ENCODE measurements around the gene SPATA18.

The SPATA18 gene, protein sequence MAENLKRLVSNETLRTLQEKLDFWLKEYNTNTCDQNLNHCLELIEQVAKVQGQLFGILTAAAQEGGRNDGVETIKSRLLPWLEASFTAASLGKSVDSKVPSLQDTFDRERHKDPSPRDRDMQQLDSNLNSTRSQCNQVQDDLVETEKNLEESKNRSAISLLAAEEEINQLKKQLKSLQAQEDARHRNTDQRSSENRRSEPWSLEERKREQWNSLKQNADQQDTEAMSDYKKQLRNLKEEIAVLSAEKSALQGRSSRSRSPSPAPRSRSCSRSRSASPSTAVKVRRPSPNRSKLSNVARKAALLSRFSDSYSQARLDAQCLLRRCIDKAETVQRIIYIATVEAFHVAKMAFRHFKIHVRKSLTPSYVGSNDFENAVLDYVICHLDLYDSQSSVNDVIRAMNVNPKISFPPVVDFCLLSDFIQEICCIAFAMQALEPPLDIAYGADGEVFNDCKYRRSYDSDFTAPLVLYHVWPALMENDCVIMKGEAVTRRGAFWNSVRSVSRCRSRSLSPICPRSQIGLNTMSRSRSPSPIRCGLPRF

DNA sequence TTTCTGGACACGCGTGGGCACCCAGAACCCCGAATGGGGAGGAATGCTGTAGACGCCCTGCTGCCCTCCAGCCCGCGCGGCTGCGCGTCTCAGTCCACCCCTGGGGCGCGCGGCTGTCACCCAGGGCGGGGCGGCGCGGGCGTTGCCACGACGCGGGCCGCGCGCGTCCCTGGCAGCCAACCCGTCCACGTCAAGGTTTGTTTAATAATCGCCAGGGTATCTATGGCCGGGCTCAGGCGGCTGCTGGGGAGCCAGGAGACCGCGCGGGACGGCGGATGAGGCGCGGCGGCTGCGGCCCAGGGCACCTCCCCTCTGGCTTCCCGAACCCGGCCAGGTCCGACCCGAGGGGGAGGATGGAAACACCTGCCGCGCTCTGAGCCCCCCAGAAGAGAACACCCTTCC lies at the start of gene SPATA18:
Gene SPATA18 (plus strand): TSS at position 92 of the 402 bp plus-strand sequence. CDS start 401 bp downstream, outside the sequence.
- CTCF ChIA-PET: no interaction called here
- peak; percentile 51 for DNase-seq (ENCODE audit: extremely low spot score)
- no peak for TF ChIP-seq BHLHE40 (IDR thresholded peaks at IDR 0.05; ENCODE audit: borderline replicate concordance)
- no peak for TF ChIP-seq LEF1 (IDR thresholded peaks at IDR 0.05; ENCODE audit: borderline replicate concordance)
- TF ChIP-seq L3MBTL2 (conservative IDR thresholded peaks at IDR 0.05): no peak
- no peak for TF ChIP-seq FOXA1 (IDR thresholded peaks at IDR 0.05)
- TF ChIP-seq TARDBP (IDR thresholded peaks at IDR 0.05): no peak
- TF ChIP-seq NFRKB (IDR thresholded peaks at IDR 0.05): no peak
- no peak for TF ChIP-seq ELF4 (IDR thresholded peaks at IDR 0.05)
- no peak for TF ChIP-seq FOXK2 (IDR thresholded peaks at IDR 0.05)
- TF ChIP-seq, protein P1, sequence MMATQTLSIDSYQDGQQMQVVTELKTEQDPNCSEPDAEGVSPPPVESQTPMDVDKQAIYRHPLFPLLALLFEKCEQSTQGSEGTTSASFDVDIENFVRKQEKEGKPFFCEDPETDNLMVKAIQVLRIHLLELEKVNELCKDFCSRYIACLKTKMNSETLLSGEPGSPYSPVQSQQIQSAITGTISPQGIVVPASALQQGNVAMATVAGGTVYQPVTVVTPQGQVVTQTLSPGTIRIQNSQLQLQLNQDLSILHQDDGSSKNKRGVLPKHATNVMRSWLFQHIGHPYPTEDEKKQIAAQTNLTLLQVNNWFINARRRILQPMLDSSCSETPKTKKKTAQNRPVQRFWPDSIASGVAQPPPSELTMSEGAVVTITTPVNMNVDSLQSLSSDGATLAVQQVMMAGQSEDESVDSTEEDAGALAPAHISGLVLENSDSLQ (IDR thresholded peaks at IDR 0.05): no peak
- no peak for TF ChIP-seq ARNT (IDR thresholded peaks at IDR 0.05)
- TF ChIP-seq CTBP1 (IDR thresholded peaks at IDR 0.05; ENCODE audit: borderline replicate concordance): no peak
- no peak for TF ChIP-seq FOXM1 (IDR thresholded peaks at IDR 0.05; ENCODE audit: borderline replicate concordance)
- TF ChIP-seq HDGF (IDR thresholded peaks at IDR 0.05; ENCODE audit: borderline replicate concordance): no peak
- TF ChIP-seq SUZ12 (IDR thresholded peaks at IDR 0.05): no peak
- no peak for TF ChIP-seq SP1 (IDR thresholded peaks at IDR 0.05)
- TF ChIP-seq ZNF384 (IDR thresholded peaks at IDR 0.05): no peak
- POLR2A ChIA-PET: interaction anchor here (1.5 kb wide), 1 partner anchor 14 kb away, joined by 6 read pairs; the partner anchor contains the start of gene SGCB

DNA sequence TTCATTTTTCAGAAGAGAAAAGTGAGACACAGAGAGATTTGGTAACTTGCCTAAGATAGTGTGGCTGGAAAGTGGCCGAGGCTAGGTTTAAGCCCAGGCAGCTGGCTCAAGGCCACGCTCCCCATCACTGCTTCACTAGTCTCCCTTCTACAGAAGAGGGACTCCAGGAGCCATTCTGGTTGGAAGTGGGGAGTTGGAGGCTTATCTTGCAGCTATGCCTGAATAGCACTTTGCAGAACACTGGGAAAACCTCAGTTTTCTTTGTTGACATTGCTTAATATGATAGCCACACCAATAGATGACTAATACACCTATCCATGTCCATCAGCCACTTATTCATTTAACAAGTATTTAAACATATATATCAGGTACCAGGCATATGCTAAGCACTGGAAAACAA lies 49.5 kb upstream of the SPATA18 start:
- ChIA-PET POLR2A (no interaction called here), CTCF (no interaction called here)
- DNase-seq (ENCODE audit: extremely low spot score): no peak
- no peak for TF ChIP-seq NFRKB (IDR thresholded peaks at IDR 0.05)
- TF ChIP-seq CTBP1 (IDR thresholded peaks at IDR 0.05; ENCODE audit: borderline replicate concordance): no peak
- TF ChIP-seq ARNT (IDR thresholded peaks at IDR 0.05): no peak
- no peak for TF ChIP-seq SUZ12 (IDR thresholded peaks at IDR 0.05)
- TF ChIP-seq FOXM1 (IDR thresholded peaks at IDR 0.05; ENCODE audit: borderline replicate concordance): no peak
- no peak for TF ChIP-seq ELF4 (IDR thresholded peaks at IDR 0.05)
- TF ChIP-seq FOXK2 (IDR thresholded peaks at IDR 0.05): no peak
- no peak for TF ChIP-seq L3MBTL2 (conservative IDR thresholded peaks at IDR 0.05)
- TF ChIP-seq SP1 (IDR thresholded peaks at IDR 0.05): no peak
- TF ChIP-seq FOXA1 (IDR thresholded peaks at IDR 0.05): no peak
- TF ChIP-seq, protein P1 (IDR thresholded peaks at IDR 0.05): no peak
- TF ChIP-seq HDGF (IDR thresholded peaks at IDR 0.05; ENCODE audit: borderline replicate concordance): no peak
- no peak for TF ChIP-seq ZNF384 (IDR thresholded peaks at IDR 0.05)
- TF ChIP-seq LEF1 (IDR thresholded peaks at IDR 0.05; ENCODE audit: borderline replicate concordance): no peak
- TF ChIP-seq TARDBP (IDR thresholded peaks at IDR 0.05): no peak
- no peak for TF ChIP-seq BHLHE40 (IDR thresholded peaks at IDR 0.05; ENCODE audit: borderline replicate concordance)

DNA sequence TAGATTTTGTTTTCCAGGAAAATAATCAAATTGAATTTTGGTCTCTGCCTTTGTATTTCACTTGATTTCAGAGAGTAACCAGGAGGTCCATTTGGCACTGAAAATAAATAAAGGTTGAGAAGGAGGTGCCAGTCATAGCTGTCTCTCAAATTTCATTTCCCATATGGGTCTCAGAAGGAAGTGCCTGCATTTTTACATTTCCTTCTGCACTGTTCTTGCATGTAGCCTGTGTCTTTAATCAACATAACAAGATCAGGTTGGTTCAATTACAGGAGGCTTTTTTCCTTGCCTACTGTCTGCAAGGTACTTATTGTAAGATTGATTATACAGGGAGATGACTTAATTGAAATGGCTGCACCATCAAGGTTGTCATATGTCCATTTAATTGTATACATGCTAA lies 46.7 kb upstream of the SPATA18 start:
- ChIA-PET CTCF (no interaction called here), POLR2A (no interaction called here)
- TF ChIP-seq SUZ12 (IDR thresholded peaks at IDR 0.05): no peak
- TF ChIP-seq, protein P1 (IDR thresholded peaks at IDR 0.05): no peak
- no peak for TF ChIP-seq BHLHE40 (IDR thresholded peaks at IDR 0.05; ENCODE audit: borderline replicate concordance)
- TF ChIP-seq SP1 (IDR thresholded peaks at IDR 0.05): no peak
- no peak for TF ChIP-seq L3MBTL2 (conservative IDR thresholded peaks at IDR 0.05)
- TF ChIP-seq FOXA1 (IDR thresholded peaks at IDR 0.05): no peak
- no peak for TF ChIP-seq CTBP1 (IDR thresholded peaks at IDR 0.05; ENCODE audit: borderline replicate concordance)
- TF ChIP-seq ELF4 (IDR thresholded peaks at IDR 0.05): no peak
- no peak for TF ChIP-seq FOXK2 (IDR thresholded peaks at IDR 0.05)
- no peak for TF ChIP-seq HDGF (IDR thresholded peaks at IDR 0.05; ENCODE audit: borderline replicate concordance)
- TF ChIP-seq TARDBP (IDR thresholded peaks at IDR 0.05): no peak
- TF ChIP-seq NFRKB (IDR thresholded peaks at IDR 0.05): no peak
- TF ChIP-seq ARNT (IDR thresholded peaks at IDR 0.05): no peak
- TF ChIP-seq ZNF384 (IDR thresholded peaks at IDR 0.05): no peak
- DNase-seq (ENCODE audit: extremely low spot score): no peak

DNA sequence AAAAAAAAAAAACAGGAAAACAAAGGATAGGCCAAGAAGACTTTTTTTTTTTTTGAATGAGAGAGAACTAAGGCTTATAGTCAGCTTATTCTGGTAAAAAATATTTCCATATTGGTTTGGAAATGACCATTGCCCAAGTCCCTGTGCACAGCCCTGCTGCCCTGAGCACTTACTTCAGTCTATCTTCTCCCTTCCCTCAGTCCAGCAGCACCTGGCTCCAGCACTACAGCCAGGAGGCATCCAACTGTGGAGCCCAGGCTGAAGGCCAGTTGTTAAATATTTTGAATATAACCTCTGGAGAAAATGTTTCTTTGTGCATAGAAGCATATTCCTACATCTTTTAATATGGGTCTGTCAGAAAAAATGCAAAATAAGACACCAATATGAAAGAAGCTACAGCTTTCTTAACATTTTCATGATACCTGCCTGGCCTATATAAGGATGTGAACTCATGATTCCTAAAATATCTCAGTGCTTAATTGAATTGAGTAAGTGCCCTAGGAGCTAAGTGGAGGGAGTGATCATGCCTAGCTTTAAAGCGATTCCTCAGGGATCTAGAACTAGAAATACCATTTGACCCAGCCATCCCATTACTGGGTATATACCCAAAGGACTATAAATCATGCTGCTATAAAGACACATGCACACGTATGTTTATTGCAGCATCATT lies 45.4 kb upstream of the SPATA18 start:
- CTCF ChIA-PET: no interaction called here
- POLR2A ChIA-PET: no interaction called here
- TF ChIP-seq ELF4 (IDR thresholded peaks at IDR 0.05) (no peak), FOXA1 (IDR thresholded peaks at IDR 0.05) (no peak), HDGF (IDR thresholded peaks at IDR 0.05; ENCODE audit: borderline replicate concordance) (no peak), CTBP1 (IDR thresholded peaks at IDR 0.05; ENCODE audit: borderline replicate concordance) (no peak), NFRKB (IDR thresholded peaks at IDR 0.05) (no peak), ZNF384 (IDR thresholded peaks at IDR 0.05) (no peak), L3MBTL2 (conservative IDR thresholded peaks at IDR 0.05) (no peak), SUZ12 (IDR thresholded peaks at IDR 0.05) (no peak), BHLHE40 (IDR thresholded peaks at IDR 0.05; ENCODE audit: borderline replicate concordance) (no peak), SP1 (IDR thresholded peaks at IDR 0.05) (no peak), TARDBP (IDR thresholded peaks at IDR 0.05) (no peak), LEF1 (IDR thresholded peaks at IDR 0.05; ENCODE audit: borderline replicate concordance) (no peak), FOXM1 (IDR thresholded peaks at IDR 0.05; ENCODE audit: borderline replicate concordance) (no peak), FOXK2 (IDR thresholded peaks at IDR 0.05) (no peak), ARNT (IDR thresholded peaks at IDR 0.05) (no peak)
- TF ChIP-seq, protein P1 (IDR thresholded peaks at IDR 0.05): no peak
- DNase-seq (ENCODE audit: extremely low spot score): no peak
